Central memory CD8-positive, alpha-beta T cell (primary cell): Measurements from ENCODE around the gene SLX4IP.

ENCODE experiments used
- ATAC-seq: fragments of 150-1000 bp; cut with Tn5 transposase; replicated peaks from 2 replicates; pipeline ENCODE4 v1.10.0; 2022; ENCODE audit warnings: mild to moderate bottlenecking, moderate FRiP score, moderate number of reproducible peaks; ENCODE audit not compliant: poor library complexity, severe bottlenecking; ENCODE audit errors: extremely low read depth
- DNase-seq, 2 donors: peaks; one replicate each; pipeline ENCODE4 v3.0.0; 2021; ENCODE audit warnings: low spot score in 2 of 2
- H3K27ac Mint-ChIP-seq: one replicate; pipeline ENCODE4 v1.8.0; 2022; ENCODE audit warnings: low read depth, mild to moderate bottlenecking, moderate library complexity, mixed read lengths
- H3K27me3 Mint-ChIP-seq: one replicate; pipeline ENCODE4 v1.8.0; 2022; ENCODE audit warnings: mixed read lengths
- H3K36me3 Mint-ChIP-seq: one replicate; pipeline ENCODE4 v1.8.0; 2022; ENCODE audit warnings: mild to moderate bottlenecking, moderate library complexity, mixed read lengths; ENCODE audit not compliant: insufficient read depth
- H3K4me1 Mint-ChIP-seq: one replicate; pipeline ENCODE4 v1.8.0; 2022; ENCODE audit warnings: mixed read lengths
- H3K4me3 Mint-ChIP-seq: one replicate; pipeline ENCODE4 v1.8.0; 2022; ENCODE audit warnings: mild to moderate bottlenecking, moderate library complexity, mixed read lengths
- H3K9me3 Mint-ChIP-seq: one replicate; pipeline ENCODE4 v1.8.0; 2022; ENCODE audit warnings: mixed read lengths

The SLX4IP gene

DNA sequence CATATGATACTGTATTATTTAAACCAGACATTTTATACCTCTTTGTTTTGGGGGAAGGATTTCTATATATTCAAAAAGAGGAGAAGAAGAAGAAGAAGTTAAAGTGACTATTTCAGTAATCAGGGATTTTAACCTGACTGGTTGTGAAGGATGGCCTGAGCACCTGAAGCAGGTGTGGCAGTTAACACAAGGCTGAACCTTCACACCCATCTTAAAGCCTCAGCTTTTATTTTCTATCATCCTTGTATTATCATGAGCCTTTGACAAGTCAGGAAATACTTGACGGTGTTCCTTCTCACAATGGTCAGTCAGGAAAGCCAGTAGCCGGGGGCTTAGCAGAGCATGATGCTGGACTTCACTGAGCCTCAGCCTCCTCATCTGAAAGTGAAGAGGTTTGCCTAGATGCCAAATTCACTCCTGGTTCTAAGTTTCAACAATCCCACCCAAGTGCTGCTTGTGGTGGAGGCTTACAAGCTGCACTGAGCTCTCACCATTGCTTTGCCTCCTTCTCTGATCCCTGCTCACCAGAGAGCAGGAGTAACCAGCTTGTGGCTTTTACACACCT is 121.5 kb downstream of the SLX4IP start:
- Mint-ChIP-seq H3K4me3 (no peak overlapping the region), H3K27ac (no peak overlapping the region), H3K9me3 (no peaks in the 10 kb centered on the region), H3K4me1 (peaks cover 15% of the 10 kb centered on the region), H3K36me3 (peaks cover 2% of the 10 kb centered on the region), H3K27me3 (no peaks in the 10 kb centered on the region)
- ATAC-seq: no peak
- DNase-seq: no peak

- H3K27ac Mint-ChIP-seq: no peak overlapping the region
- no peak overlapping the region for H3K4me3 Mint-ChIP-seq
- H3K4me1 Mint-ChIP-seq: peaks cover 10% of the 10 kb centered on the region
- no peaks in the 10 kb centered on the region for H3K9me3 Mint-ChIP-seq
- ATAC-seq: no peak
- H3K36me3 Mint-ChIP-seq: peaks cover 2% of the 10 kb centered on the region
- no peak for DNase-seq
- no peaks in the 10 kb centered on the region for H3K27me3 Mint-ChIP-seq
Observed at GRCh38 chr20:10557685-10558084, 122.6 kb downstream of the SLX4IP start.

GRCh38 chr20:10558635-10559187 is 123.6 kb downstream of the SLX4IP start:
- no peaks in the 10 kb centered on the region for H3K9me3 Mint-ChIP-seq
- DNase-seq (peak in 1 of 2 donors; percentile 31), ATAC-seq (peak; percentile 89)
- H3K36me3 Mint-ChIP-seq: peaks cover 2% of the 10 kb centered on the region
- peaks cover 18% of the 10 kb centered on the region for H3K4me1 Mint-ChIP-seq
- no peaks in the 10 kb centered on the region for H3K27me3 Mint-ChIP-seq
- no peak overlapping the region for H3K27ac Mint-ChIP-seq
- H3K4me3 Mint-ChIP-seq: no peak overlapping the region

DNA sequence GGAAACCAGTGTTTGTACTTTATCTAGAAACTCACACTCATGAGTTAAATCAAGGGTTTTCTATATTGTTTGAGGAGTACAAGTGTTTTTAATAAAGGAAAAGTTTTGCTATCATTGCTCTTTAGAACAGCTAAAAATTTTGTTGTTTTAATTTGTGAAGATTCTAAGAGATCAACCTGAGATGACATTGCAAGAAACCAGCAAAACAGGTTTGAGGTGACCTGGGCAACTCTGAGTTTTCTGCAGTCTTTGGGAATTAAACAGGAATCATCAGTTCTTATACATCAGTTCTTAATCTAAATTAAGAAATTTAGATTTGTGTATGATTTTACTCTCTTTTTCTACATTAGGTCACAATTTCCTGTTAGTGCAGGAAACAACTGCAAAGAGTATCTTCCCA is 124.2 kb downstream of the SLX4IP start:
- Mint-ChIP-seq H3K4me1 (peaks cover 24% of the 10 kb centered on the region), H3K4me3 (no peak overlapping the region)

GRCh38 chr20:10560686-10561085 is 125.6 kb downstream of the SLX4IP start:
- Mint-ChIP-seq H3K9me3 (no peaks in the 10 kb centered on the region), H3K36me3 (peaks cover 2% of the 10 kb centered on the region)
- no peak for ATAC-seq

More for the DNA sequence above, 124.2 kb downstream of the SLX4IP start:
- Mint-ChIP-seq H3K36me3 (peaks cover 2% of the 10 kb centered on the region), H3K27me3 (no peaks in the 10 kb centered on the region), H3K27ac (no peak overlapping the region), H3K9me3 (no peaks in the 10 kb centered on the region)
- ATAC-seq (no peak), DNase-seq (no peak)

GRCh38 chr20:10561302-10561701 is 126.2 kb downstream of the SLX4IP start:
- DNase-seq (no peak), ATAC-seq (no peak)
- H3K4me1 Mint-ChIP-seq: peaks cover 25% of the 10 kb centered on the region

More at GRCh38 chr20:10560686-10561085, 125.6 kb downstream of the SLX4IP start:
- Mint-ChIP-seq H3K4me3 (no peak overlapping the region), H3K4me1 (peaks cover 25% of the 10 kb centered on the region), H3K27me3 (no peaks in the 10 kb centered on the region), H3K27ac (no peak overlapping the region)
- DNase-seq: no peak

GRCh38 chr20:10562899-10563298 is 127.8 kb downstream of the SLX4IP start:
- DNase-seq (no peak), ATAC-seq (no peak)
- H3K9me3 Mint-ChIP-seq: no peaks in the 10 kb centered on the region
- H3K36me3 Mint-ChIP-seq: no peaks in the 10 kb centered on the region
- no peak overlapping the region for H3K4me3 Mint-ChIP-seq
- peaks cover 31% of the 10 kb centered on the region for H3K4me1 Mint-ChIP-seq
- no peak overlapping the region for H3K27ac Mint-ChIP-seq
- H3K27me3 Mint-ChIP-seq: no peaks in the 10 kb centered on the region

More at GRCh38 chr20:10561302-10561701, 126.2 kb downstream of the SLX4IP start:
- Mint-ChIP-seq H3K9me3 (no peaks in the 10 kb centered on the region), H3K4me3 (no peak overlapping the region), H3K27ac (no peak overlapping the region), H3K27me3 (no peaks in the 10 kb centered on the region), H3K36me3 (no peaks in the 10 kb centered on the region)

DNA sequence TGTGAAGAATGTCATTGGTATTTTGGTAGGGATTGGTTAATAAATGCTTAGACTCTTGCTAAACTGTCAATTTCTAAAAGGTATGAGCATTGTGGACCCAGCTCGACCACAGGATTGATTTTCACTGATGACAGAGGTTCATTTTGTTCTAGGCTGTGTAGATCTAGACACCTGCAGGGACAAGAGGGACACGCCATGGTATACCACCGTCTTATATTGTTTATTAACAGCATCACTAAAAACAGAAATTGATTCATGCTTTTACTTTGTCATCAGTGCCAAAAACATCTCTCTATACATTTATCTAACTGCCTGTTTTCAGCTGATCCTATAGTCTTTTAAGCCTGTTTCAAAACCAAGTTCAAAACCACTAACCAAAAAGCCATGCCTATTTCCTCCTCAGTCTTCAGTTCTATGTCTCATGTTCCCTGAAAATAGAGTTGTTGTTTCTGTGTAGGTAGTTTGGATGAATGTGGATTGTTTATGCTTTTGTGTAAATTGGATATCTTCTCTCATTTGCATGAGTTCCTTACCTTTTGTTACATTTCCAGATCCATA is 128.9 kb downstream of the SLX4IP start:
- Mint-ChIP-seq H3K27ac (no peak overlapping the region), H3K27me3 (no peaks in the 10 kb centered on the region), H3K36me3 (no peaks in the 10 kb centered on the region)

GRCh38 chr20:10565191-10565921 is 130.3 kb downstream of the SLX4IP start:
- H3K36me3 Mint-ChIP-seq: peaks cover 3% of the 10 kb centered on the region
- DNase-seq: no peak
- ATAC-seq: no peak
- no peaks in the 10 kb centered on the region for H3K27me3 Mint-ChIP-seq
- H3K9me3 Mint-ChIP-seq: no peaks in the 10 kb centered on the region
- H3K4me1 Mint-ChIP-seq: peaks cover 27% of the 10 kb centered on the region
- H3K4me3 Mint-ChIP-seq: no peak overlapping the region
- H3K27ac Mint-ChIP-seq: no peak overlapping the region

More for the DNA sequence above, 128.9 kb downstream of the SLX4IP start:
- H3K9me3 Mint-ChIP-seq: no peaks in the 10 kb centered on the region
- ATAC-seq (no peak), DNase-seq (no peak)
- peaks cover 27% of the 10 kb centered on the region for H3K4me1 Mint-ChIP-seq
- H3K4me3 Mint-ChIP-seq: no peak overlapping the region

DNA sequence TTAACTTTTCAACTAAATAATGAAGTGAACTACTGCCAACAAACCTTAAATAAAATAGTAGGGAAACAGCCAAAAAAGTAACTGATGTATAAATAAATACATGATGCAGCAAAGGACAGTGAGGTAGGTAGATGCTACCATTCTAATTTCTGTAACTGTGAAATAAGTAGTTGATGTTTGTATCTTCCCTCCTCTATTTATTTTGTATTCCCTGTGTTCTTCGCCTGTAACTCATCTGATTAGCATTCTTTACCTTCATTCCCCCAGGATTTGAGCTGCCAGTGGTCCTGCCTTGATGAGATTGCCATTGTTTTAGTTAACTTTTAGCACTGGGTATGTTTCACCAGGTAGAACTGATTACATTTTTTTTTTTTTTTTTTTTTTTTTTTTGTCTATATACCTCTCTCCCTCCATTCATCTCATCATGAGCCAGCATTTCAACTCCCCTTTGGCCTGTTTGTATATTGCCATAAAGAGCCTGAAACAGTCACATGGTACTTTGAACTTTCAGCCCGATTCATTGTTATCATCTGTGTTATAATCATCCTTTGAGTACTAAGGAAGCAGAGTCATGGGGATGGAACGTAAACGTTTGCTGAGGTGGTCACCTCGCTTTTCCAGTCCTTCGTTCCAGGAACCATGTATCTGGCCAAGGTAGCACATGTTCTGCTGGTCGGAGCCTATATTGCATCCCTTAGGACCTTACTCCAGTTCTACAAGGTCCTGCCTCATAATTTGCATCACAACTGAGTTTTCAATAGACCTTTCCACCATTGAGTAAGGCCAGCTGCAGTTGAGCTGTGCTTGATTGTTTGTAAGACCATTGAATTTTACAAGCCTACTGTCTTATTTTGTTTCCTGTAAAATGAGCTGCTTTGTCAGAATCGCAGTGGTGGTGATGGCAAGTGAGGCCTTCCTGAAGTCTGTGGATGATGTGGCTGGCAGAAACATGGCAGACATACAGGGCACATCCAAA is 131.1 kb downstream of the SLX4IP start:
- no peak overlapping the region for H3K27ac Mint-ChIP-seq
- H3K4me3 Mint-ChIP-seq: no peak overlapping the region
- peaks cover 29% of the 10 kb centered on the region for H3K4me1 Mint-ChIP-seq
- DNase-seq (no peak), ATAC-seq (no peak)
- H3K36me3 Mint-ChIP-seq: peaks cover 3% of the 10 kb centered on the region
- H3K9me3 Mint-ChIP-seq: no peaks in the 10 kb centered on the region
- no peaks in the 10 kb centered on the region for H3K27me3 Mint-ChIP-seq

- H3K4me1 Mint-ChIP-seq: peaks cover 36% of the 10 kb centered on the region
- H3K9me3 Mint-ChIP-seq: no peaks in the 10 kb centered on the region
- H3K27me3 Mint-ChIP-seq: no peaks in the 10 kb centered on the region
- peak; percentile 80 for ATAC-seq
- peak overlapping the region; percentile 6 for H3K27ac Mint-ChIP-seq
- peaks cover 3% of the 10 kb centered on the region for H3K36me3 Mint-ChIP-seq
- H3K4me3 Mint-ChIP-seq: no peak overlapping the region
- DNase-seq: no peak
Observed at GRCh38 chr20:10568032-10568431, 132.9 kb downstream of the SLX4IP start.

DNA sequence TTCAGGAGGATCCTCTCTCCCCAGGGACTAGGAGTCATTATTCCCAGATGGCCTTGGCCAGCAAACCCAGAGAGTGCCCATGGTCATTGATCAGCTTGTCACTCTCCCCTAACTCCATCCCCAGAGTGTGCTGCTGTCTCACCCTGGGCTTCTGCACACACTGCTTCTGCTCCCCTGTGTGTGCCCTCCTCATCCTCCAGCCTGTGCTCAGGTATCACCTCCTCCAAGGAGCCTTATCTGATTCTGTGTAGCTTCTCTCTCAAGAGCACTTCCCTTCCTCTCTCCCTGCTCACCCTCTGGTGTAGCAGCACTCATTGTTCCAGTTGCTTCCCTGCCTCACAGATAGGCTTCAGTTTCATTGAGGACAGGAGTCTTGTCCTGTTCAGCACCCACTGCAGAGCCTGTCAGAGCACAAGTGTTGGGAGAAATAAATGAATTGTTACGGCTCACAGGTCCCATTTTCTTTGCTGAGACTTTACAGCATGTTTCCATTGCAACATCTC is 136.3 kb downstream of the SLX4IP start:
- Mint-ChIP-seq H3K27me3 (no peaks in the 10 kb centered on the region), H3K27ac (peak overlapping the region; percentile 41), H3K4me1 (peaks cover 22% of the 10 kb centered on the region), H3K9me3 (no peaks in the 10 kb centered on the region), H3K36me3 (peaks cover 6% of the 10 kb centered on the region), H3K4me3 (no peak overlapping the region)
- DNase-seq (no peak), ATAC-seq (no peak)
